A673 (cell line): ENCODE measurements around the gene ZNF91.

Source experiments
- CTCF ChIP-seq: fragments of 300-800, 200-600 bp; sonication (generic); conservative IDR thresholded peaks from 2 replicates; pipeline ENCODE4 v1.5.1; 2017; ENCODE audit warnings: low read depth, mild to moderate bottlenecking, antibody characterized with exemption, low read length, moderate library complexity, mixed read lengths
- EZH2 ChIP-seq: fragments of 200-600 bp; sonication (generic); IDR thresholded peaks from 2 replicates; pipeline ENCODE4 v1.6.1; 2017; ENCODE audit warnings: borderline replicate concordance, low read depth, mild to moderate bottlenecking, mixed read lengths, antibody characterized with exemption, low read length; ENCODE audit not compliant: poor library complexity, severe bottlenecking

GRCh38 chr19:23366437-23366836 lies 28.8 kb downstream of the ZNF91 start:
- TF ChIP-seq EZH2, result no peak
- no peak for TF ChIP-seq CTCF
